Measurements from ENCODE around the gene TPM1. TPM values are rescaled to one million over a fixed set of nuclear protein-coding genes. Genes with fewer than 3 reads are reported as not detected.

TPM1 gene
- total RNA-seq, 4 donors from 2014 or later = 167 to 702 (median 252) TPM

GRCh38 chr15:63086947-63087346 is 44.4 kb downstream of the TPM1 start:
- no peak for ATAC-seq (ENCODE audit: low FRiP score)
- no peak for DNase-seq (ENCODE audit: low spot score)
- TF ChIP-seq CTCF (IDR thresholded peaks at IDR 0.05) = no peak

DNA sequence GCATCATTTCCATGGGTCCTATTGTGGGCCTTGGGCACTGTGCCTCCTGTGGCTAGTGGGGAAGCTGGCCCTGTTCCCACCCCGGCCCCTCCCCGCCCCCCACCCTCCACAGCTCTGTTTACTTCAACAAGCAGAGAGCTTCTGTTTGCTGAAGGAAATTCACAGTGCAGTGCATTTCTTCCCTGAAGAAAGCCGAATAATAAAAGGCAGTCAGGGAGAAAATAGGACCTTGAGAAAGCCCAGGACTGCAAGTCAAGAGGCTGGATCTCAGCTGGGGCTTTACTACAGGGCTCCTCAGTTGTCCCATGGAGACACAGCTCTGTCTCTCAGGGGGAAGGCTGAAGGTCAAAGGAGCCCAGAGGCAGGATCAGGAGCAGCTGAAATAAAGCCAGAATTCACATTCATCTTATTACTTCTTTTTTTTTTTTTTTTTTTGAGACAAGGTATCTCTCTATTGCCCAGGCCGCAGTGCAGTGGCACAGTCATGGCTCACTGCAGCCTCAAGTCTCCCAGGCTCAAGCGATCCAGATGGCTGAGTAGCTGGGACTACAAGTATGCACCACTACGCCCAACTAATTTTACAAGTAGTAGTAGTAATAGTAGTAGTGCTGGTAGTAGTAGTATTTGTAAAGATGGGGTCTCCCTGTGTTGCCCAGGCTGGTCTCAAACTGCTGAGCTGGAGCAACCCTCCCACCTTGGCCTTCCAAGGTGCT is 46.1 kb downstream of the TPM1 start:
- DNase-seq (ENCODE audit: low spot score) (no peak), ATAC-seq (ENCODE audit: low FRiP score) (no peak)
- TF ChIP-seq CTCF (IDR thresholded peaks at IDR 0.05) = no peak

- TF ChIP-seq CTCF (IDR thresholded peaks at IDR 0.05) = no peak
- ATAC-seq (ENCODE audit: low FRiP score) (no peak), DNase-seq (ENCODE audit: low spot score) (no peak)
Observed at GRCh38 chr15:63089260-63090043, 46.9 kb downstream of the TPM1 start.

DNA sequence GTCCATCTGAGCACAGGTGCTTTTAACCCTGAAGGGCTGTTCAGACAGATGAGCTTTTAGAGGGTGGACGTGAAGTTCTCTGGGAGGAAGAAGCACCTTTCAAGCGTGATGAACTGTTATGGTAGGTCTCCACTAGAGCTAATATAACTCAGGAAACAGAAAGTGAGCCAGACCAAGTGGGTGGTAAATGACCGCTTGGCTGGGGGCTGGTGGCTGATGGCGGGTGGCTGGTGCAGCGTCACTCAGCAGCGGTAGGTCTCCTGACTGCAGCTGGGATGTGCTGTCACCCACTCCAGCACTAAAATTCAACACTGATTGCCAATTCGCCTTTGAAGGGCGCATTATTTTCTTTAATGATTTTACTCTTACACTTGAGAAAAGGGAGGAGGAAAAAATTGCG is 47.9 kb downstream of the TPM1 start:
- DNase-seq (ENCODE audit: low spot score) = no peak
- ATAC-seq (ENCODE audit: low FRiP score) = no peak
- no peak for TF ChIP-seq CTCF (IDR thresholded peaks at IDR 0.05)

GRCh38 chr15:63090887-63091286 is 48.3 kb downstream of the TPM1 start:
- ATAC-seq (ENCODE audit: low FRiP score) = no peak
- DNase-seq (ENCODE audit: low spot score) = no peak
- no peak for TF ChIP-seq CTCF (IDR thresholded peaks at IDR 0.05)

DNA sequence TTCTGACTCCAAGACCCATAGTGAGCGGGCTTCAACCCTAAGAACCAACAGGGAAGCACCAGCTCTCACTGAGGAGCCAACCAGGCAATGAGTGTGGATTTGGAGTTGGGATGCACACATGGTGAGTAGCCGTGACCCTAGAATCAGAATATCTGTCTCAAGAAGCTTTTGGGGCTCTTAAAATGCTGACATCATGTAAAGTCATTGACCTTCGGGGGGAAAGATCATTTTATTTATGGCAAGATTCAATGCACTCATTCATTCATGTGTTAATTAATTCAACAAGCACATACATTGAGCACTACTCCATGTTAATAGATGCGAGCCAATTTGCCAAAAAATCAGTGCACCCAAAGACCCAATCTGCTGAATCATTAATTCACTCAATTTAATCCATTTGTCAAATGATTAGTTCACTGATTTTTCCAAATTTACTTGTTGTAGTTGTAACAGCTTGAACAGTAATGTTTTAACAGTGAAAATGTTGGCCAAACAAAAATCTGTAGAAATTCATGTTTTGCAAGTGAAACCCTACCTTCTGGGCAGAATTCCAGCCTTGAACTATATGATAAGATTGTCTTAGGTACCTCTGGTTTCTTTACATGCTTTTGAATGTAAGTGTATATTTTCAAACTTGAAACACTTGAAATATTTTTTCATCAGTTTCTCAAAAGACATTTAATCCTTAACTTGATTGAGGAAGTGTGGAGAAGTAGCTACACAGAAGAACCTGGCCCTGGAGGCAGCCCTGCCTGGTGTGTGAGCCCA is 49.3 kb downstream of the TPM1 start:
- ATAC-seq (ENCODE audit: low FRiP score) (no peak), DNase-seq (ENCODE audit: low spot score) (no peak)
- TF ChIP-seq CTCF (IDR thresholded peaks at IDR 0.05) = no peak
